Medulla oblongata (tissue), 1 donor: Measurements from ENCODE around the gene GGNBP2.
"Not testable (repeated sequence)": the region's sequence is repeated elsewhere in the genome, so short reads cannot be mapped to it uniquely, and the experiment has no call there.

Experiments used
- DNase-seq: peaks from one replicate; pipeline ENCODE4 v3.0.0-alpha.2; 2015; ENCODE audit errors: extremely low spot score

Gene GGNBP2

GRCh38 chr17:36544307-36545076, at the start of gene GGNBP2:
Gene GGNBP2, plus strand, starts transcription at chr17:36544919. Its CDS starts 806 bp downstream, at chr17:36545725.
- peak; percentile 94 for DNase-seq

GRCh38 chr17:36495076-36495578, 49.6 kb upstream of the GGNBP2 start:
- DNase-seq = no peak

GRCh38 chr17:36496018-36496789, 48.5 kb upstream of the GGNBP2 start:
- peak; percentile 74 for DNase-seq

GRCh38 chr17:36498155-36498554, 46.6 kb upstream of the GGNBP2 start:
- DNase-seq = no peak

GRCh38 chr17:36498560-36499300, 46.0 kb upstream of the GGNBP2 start:
- no peak for DNase-seq

GRCh38 chr17:36500745-36501225, 43.9 kb upstream of the GGNBP2 start:
- no peak for DNase-seq

- no peak for DNase-seq
These were observed 43.4 kb upstream of the GGNBP2 start for GRCh38 chr17:36501351-36501750.

GRCh38 chr17:36501963-36502362, 42.8 kb upstream of the GGNBP2 start:
- no peak for DNase-seq

GRCh38 chr17:36503456-36504155, 41.1 kb upstream of the GGNBP2 start:
- DNase-seq = no peak

GRCh38 chr17:36504156-36504545, 40.6 kb upstream of the GGNBP2 start:
- DNase-seq = no peak

- no peak for DNase-seq
These were observed 39.5 kb upstream of the GGNBP2 start for GRCh38 chr17:36505171-36505570.

GRCh38 chr17:36506249-36506826, 38.4 kb upstream of the GGNBP2 start:
- DNase-seq = no peak

GRCh38 chr17:36506831-36507230, 37.9 kb upstream of the GGNBP2 start:
- no peak for DNase-seq

GRCh38 chr17:36507266-36507665, 37.5 kb upstream of the GGNBP2 start:
- DNase-seq = no peak

- not testable (repeated sequence) for DNase-seq
These were observed 36.3 kb upstream of the GGNBP2 start for GRCh38 chr17:36508439-36508838.

GRCh38 chr17:36509272-36509985, 35.3 kb upstream of the GGNBP2 start:
- no peak for DNase-seq

- no peak for DNase-seq
These were observed 34.1 kb upstream of the GGNBP2 start for GRCh38 chr17:36510636-36511035.

- DNase-seq = no peak
These were observed 33.5 kb upstream of the GGNBP2 start for GRCh38 chr17:36511216-36511615.

GRCh38 chr17:36512641-36513040, 32.1 kb upstream of the GGNBP2 start:
- no peak for DNase-seq

GRCh38 chr17:36514856-36515255, 29.9 kb upstream of the GGNBP2 start:
- DNase-seq = no peak
